Spleen (tissue), 7 donors: ENCODE data around the gene CCDC175.

ENCODE experiments used
- CTCF ChIP-seq, 11 experiments: fragments of 200-600 bp in 7 of 11; fragments of 450-650 bp in 4 of 11; sonication (generic) in 4 of 11; IDR thresholded peaks in 8 of 11; conservative IDR thresholded peaks in 3 of 11; 1 replicate in 7 of 11; 2 replicates in 4 of 11; pipeline versions ENCODE4 v1.4.0 to v1.8.0; 2016 to 2021; ENCODE audit warnings: antibody characterized with exemption in 11 of 11, inconsistent platforms in 4 of 11, mild to moderate bottlenecking in 1 of 11
- POLR2A ChIP-seq, 3 donors: fragments of 450-650 bp; IDR thresholded peaks; one replicate each; pipeline ENCODE4 v1.5.1; 2017; ENCODE audit warnings: antibody characterized with exemption in 3 of 3, mild to moderate bottlenecking in 1 of 3
- POLR2AphosphoS5 ChIP-seq, 3 donors: sonication (generic); formaldehyde crosslinking; IDR thresholded peaks; one replicate each; pipeline ENCODE4 v1.5.1; 2017; ENCODE audit warnings: antibody characterized with exemption in 3 of 3
- donor health status: DM: no; HTN: no; CAD: no; lungs with moderate emphysema.
- donor health status: DM: no; HTN: no; CAD: no.
- donor health status: DM: no; HTN: no; CAD: no.

- TF ChIP-seq POLR2A (IDR thresholded peaks at IDR 0.05) (no peak), CTCF (IDR thresholded peaks at IDR 0.05 in 8 of 11, conservative IDR thresholded peaks at IDR 0.05 in 3 of 11) (no peak), POLR2AphosphoS5 (IDR thresholded peaks at IDR 0.05) (no peak)
Measured at GRCh38 chr14:59543873-59544272, 32.7 kb downstream of the CCDC175 start.
